Measurements from ENCODE around the gene ENDOD1. TPM values are rescaled to one million over a fixed set of nuclear protein-coding genes. Genes with fewer than 3 reads are reported as not detected.

Gene ENDOD1
- total RNA-seq, 1 donor from 2014 or later, result 1.9 TPM

DNA sequence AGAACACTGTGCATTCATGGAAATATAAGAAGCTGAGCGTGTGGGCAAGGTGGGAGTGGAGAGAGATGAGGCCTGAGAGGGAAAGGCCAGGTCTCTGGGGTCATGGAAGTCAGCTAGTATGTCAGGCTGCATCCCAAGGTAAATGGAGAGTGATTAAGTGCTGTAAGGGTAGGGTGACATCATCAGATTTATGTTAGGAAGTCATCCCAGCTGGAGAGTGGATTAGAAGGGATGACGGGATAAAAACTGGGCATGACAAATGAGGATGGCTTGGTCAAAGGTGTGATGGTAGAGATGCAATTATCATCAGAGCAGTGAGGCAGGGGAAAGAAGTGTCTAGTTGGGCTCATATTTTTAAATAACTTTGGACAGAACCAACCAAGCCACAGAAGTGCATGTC, 3.5 kb upstream of the ENDOD1 start:
- Histone ChIP-seq H3K4me2 (no peak overlapping the region), H3K4me1 (peaks cover 17% of the 10 kb centered on the region)

GRCh38 chr11:95086836-95087570, 2.6 kb upstream of the ENDOD1 start:
- peaks cover 22% of the 10 kb centered on the region for H3K4me1 Mint-ChIP-seq
- peaks cover 10% of the 10 kb centered on the region for H3K4me1 ChIP-seq
- H4K20me1 ChIP-seq (ENCODE audit: low read depth), result no peaks in the 10 kb centered on the region
- no peak overlapping the region for H3K4me2 ChIP-seq
- H3K36me3 ChIP-seq, result no peaks in the 10 kb centered on the region
- no peak overlapping the region for H3K4me3 Mint-ChIP-seq
- no peak overlapping the region for H3K4me3 ChIP-seq
- H3K27me3 Mint-ChIP-seq (ENCODE audit: insufficient read depth, low read depth), result peaks cover 6% of the 10 kb centered on the region
- DNase-seq (ENCODE audit: low spot score), result no peak
- no peak overlapping the region for H2AFZ ChIP-seq (replicated peaks)
- H3K36me3 Mint-ChIP-seq, result no peaks in the 10 kb centered on the region
- H3K79me2 ChIP-seq (ENCODE audit: low read depth), result no peaks in the 10 kb centered on the region
- TF ChIP-seq EZH2phosphoT487 (IDR thresholded peaks at IDR 0.05), result no peak
- TF ChIP-seq, protein P1, sequence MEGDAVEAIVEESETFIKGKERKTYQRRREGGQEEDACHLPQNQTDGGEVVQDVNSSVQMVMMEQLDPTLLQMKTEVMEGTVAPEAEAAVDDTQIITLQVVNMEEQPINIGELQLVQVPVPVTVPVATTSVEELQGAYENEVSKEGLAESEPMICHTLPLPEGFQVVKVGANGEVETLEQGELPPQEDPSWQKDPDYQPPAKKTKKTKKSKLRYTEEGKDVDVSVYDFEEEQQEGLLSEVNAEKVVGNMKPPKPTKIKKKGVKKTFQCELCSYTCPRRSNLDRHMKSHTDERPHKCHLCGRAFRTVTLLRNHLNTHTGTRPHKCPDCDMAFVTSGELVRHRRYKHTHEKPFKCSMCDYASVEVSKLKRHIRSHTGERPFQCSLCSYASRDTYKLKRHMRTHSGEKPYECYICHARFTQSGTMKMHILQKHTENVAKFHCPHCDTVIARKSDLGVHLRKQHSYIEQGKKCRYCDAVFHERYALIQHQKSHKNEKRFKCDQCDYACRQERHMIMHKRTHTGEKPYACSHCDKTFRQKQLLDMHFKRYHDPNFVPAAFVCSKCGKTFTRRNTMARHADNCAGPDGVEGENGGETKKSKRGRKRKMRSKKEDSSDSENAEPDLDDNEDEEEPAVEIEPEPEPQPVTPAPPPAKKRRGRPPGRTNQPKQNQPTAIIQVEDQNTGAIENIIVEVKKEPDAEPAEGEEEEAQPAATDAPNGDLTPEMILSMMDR (IDR thresholded peaks at IDR 0.05), result no peak
- no peak for TF ChIP-seq EZH2 (IDR thresholded peaks at IDR 0.05)
- no peak overlapping the region for H3K27ac Mint-ChIP-seq
- no peak overlapping the region for H3K9ac ChIP-seq
- H3K27me3 ChIP-seq, result peaks cover 34% of the 10 kb centered on the region
- no peaks in the 10 kb centered on the region for H3K9me3 Mint-ChIP-seq
- no peaks in the 10 kb centered on the region for H3K9me3 ChIP-seq (ENCODE audit: low read depth)
- H3F3A ChIP-seq (ENCODE audit: low read depth), result peaks cover 21% of the 10 kb centered on the region
- no peak overlapping the region for H3K27ac ChIP-seq

More for the DNA sequence above, 3.5 kb upstream of the ENDOD1 start:
- no peaks in the 10 kb centered on the region for H3K36me3 Mint-ChIP-seq
- Histone ChIP-seq H3K36me3 (no peaks in the 10 kb centered on the region), H4K20me1 (ENCODE audit: low read depth) (no peaks in the 10 kb centered on the region), H3K9ac (no peak overlapping the region), H3K79me2 (ENCODE audit: low read depth) (no peaks in the 10 kb centered on the region), H3K9me3 (ENCODE audit: low read depth) (no peaks in the 10 kb centered on the region), H3K4me3 (no peak overlapping the region), H3F3A (ENCODE audit: low read depth) (peaks cover 21% of the 10 kb centered on the region), H3K27ac (no peak overlapping the region), H3K27me3 (peaks cover 26% of the 10 kb centered on the region), H2AFZ (replicated peaks) (no peak overlapping the region)
- no peak overlapping the region for H3K27ac Mint-ChIP-seq
- H3K27me3 Mint-ChIP-seq (ENCODE audit: insufficient read depth, low read depth), result peaks cover 6% of the 10 kb centered on the region
- no peaks in the 10 kb centered on the region for H3K9me3 Mint-ChIP-seq
- no peak overlapping the region for H3K4me3 Mint-ChIP-seq
- no peak for DNase-seq (ENCODE audit: low spot score)
- no peak for TF ChIP-seq EZH2 (IDR thresholded peaks at IDR 0.05)
- H3K4me1 Mint-ChIP-seq, result peaks cover 23% of the 10 kb centered on the region

DNA sequence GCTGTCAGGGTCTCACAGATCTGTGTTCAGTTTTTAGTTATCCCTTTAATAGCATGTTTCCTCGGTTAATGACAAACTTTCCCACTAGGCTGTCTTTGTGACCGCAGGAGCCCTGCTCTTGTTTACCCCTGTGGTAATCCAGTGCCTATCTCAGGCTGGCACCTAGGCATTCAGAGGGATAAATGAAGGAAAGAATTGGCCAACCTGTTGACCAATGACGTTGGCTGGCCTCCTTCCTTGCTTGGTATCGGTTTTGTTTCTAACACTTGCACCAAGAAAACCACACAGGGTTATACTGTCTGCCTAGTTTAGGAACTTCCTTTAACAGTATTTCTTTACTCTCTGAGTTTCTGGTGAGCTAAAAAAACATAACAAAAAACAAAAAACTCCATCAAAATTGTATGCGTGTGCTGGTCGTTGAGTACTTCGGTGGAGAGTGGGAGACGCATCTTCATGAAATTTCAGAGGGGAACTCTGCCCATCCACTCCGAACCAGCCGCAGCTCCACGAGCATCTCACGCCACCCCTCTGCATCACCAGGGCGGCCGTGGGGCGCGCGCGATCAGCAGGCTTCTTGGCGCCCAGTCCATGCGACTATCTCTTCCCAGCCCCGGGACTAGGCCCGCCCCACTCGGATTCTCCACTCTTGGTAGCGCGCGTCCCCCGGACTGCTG, 563 bp upstream of the ENDOD1 start:
- Histone ChIP-seq H3K27me3 (peaks cover 43% of the 10 kb centered on the region), H3K4me2 (peak overlapping the region; percentile 100), H3K27ac (no peak overlapping the region), H3K4me1 (peaks cover 10% of the 10 kb centered on the region), H2AFZ (replicated peaks) (peak overlapping the region; percentile 97), H3F3A (ENCODE audit: low read depth) (peaks cover 21% of the 10 kb centered on the region), H3K9me3 (ENCODE audit: low read depth) (no peaks in the 10 kb centered on the region), H4K20me1 (ENCODE audit: low read depth) (no peaks in the 10 kb centered on the region), H3K36me3 (no peaks in the 10 kb centered on the region), H3K79me2 (ENCODE audit: low read depth) (no peaks in the 10 kb centered on the region), H3K9ac (no peak overlapping the region), H3K4me3 (peak overlapping the region; percentile 97)
- Mint-ChIP-seq H3K27me3 (ENCODE audit: insufficient read depth, low read depth) (peaks cover 6% of the 10 kb centered on the region), H3K27ac (no peak overlapping the region), H3K4me3 (peak overlapping the region; percentile 85), H3K9me3 (no peaks in the 10 kb centered on the region), H3K4me1 (peaks cover 33% of the 10 kb centered on the region), H3K36me3 (no peaks in the 10 kb centered on the region)
- TF ChIP-seq, protein P1 (IDR thresholded peaks at IDR 0.05), result no peak
- TF ChIP-seq EZH2phosphoT487 (IDR thresholded peaks at IDR 0.05), result no peak
- no peak for TF ChIP-seq EZH2 (IDR thresholded peaks at IDR 0.05)
- no peak for DNase-seq (ENCODE audit: low spot score)
